ENCODE results near the gene CACNB2.

DNA sequence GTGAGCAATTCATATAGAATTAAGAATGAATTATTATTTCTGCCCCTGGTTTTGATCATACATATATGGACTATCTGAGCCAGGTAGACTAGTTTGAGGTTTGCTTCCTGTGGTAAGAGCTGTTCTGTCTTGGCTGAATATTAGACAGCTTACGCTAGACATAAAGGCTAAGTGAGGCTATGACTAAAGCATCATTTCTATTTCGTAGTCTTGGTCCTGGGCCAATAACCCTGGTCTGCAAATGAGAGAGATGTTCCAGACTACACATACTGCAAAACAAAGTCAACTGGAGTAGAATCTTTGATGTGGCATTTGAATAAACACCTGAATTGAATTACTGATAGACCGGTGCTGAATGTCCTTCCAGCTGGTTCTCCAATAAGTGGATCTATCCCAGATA, 40.8 kb upstream of the CACNB2 start:
- TF ChIP-seq, protein P1, sequence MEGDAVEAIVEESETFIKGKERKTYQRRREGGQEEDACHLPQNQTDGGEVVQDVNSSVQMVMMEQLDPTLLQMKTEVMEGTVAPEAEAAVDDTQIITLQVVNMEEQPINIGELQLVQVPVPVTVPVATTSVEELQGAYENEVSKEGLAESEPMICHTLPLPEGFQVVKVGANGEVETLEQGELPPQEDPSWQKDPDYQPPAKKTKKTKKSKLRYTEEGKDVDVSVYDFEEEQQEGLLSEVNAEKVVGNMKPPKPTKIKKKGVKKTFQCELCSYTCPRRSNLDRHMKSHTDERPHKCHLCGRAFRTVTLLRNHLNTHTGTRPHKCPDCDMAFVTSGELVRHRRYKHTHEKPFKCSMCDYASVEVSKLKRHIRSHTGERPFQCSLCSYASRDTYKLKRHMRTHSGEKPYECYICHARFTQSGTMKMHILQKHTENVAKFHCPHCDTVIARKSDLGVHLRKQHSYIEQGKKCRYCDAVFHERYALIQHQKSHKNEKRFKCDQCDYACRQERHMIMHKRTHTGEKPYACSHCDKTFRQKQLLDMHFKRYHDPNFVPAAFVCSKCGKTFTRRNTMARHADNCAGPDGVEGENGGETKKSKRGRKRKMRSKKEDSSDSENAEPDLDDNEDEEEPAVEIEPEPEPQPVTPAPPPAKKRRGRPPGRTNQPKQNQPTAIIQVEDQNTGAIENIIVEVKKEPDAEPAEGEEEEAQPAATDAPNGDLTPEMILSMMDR (IDR thresholded peaks at IDR 0.05; ENCODE audit: low read depth, low read length, missing input control), result no peak
- TF ChIP-seq YY1 (IDR thresholded peaks at IDR 0.05), result no peak

Measured in liver (tissue), 2 donors.